Endothelial cell of hepatic sinusoid (primary cell): ENCODE measurements around the gene ZNF860.

ENCODE experiments used
- in situ Hi-C: cut with HindIII; loops from 2 replicates; pipeline ENCODE4 v1.10.0; 2017; ENCODE audit warnings: low sequenced_read_pairs

The ZNF860 gene

GRCh38 chr3:31981206-31982181, at the start of gene ZNF860, which contains the start of gene OSBPL10:
Gene ZNF860, plus strand, starts transcription at chr3:31981750. Its CDS starts 7,330 bp downstream, at chr3:31989080.
Gene OSBPL10, minus strand, starts transcription at chr3:31981262. Its CDS starts 83 bp downstream, at chr3:31981179.
- in situ Hi-C loops, result no loop called here

GRCh38 chr3:31932990-31933389, 48.6 kb upstream of the ZNF860 start:
- in situ Hi-C loops, result no loop called here

GRCh38 chr3:31934018-31934417, 47.5 kb upstream of the ZNF860 start:
- in situ Hi-C loops, result no loop called here

GRCh38 chr3:31934866-31935265, 46.7 kb upstream of the ZNF860 start:
- in situ Hi-C loops, result no loop called here

GRCh38 chr3:31936420-31937060, 45.0 kb upstream of the ZNF860 start:
- in situ Hi-C loops, result no loop called here

- in situ Hi-C loops, result no loop called here
Observed at GRCh38 chr3:31937225-31937624, 44.3 kb upstream of the ZNF860 start.

GRCh38 chr3:31942446-31942845, 39.1 kb upstream of the ZNF860 start:
- in situ Hi-C loops, result no loop called here

GRCh38 chr3:31943041-31943440, 38.5 kb upstream of the ZNF860 start:
- in situ Hi-C loops, result no loop called here

- in situ Hi-C loops, result no loop called here
Observed at GRCh38 chr3:31945738-31946052, 35.9 kb upstream of the ZNF860 start.

GRCh38 chr3:31946484-31947081, 35.0 kb upstream of the ZNF860 start:
- in situ Hi-C loops, result no loop called here

GRCh38 chr3:31947162-31947561, 34.4 kb upstream of the ZNF860 start:
- in situ Hi-C loops, result no loop called here

GRCh38 chr3:31947671-31948091, 33.9 kb upstream of the ZNF860 start:
- in situ Hi-C loops, result no loop called here

- in situ Hi-C loops, result no loop called here
Observed at GRCh38 chr3:31948280-31948679, 33.3 kb upstream of the ZNF860 start.

- in situ Hi-C loops, result loop anchor here (5.0 kb wide), 1 partner anchor 40 kb away; no protein-coding TSS in a partner anchor
Observed at GRCh38 chr3:31952205-31952604, 29.3 kb upstream of the ZNF860 start.

- in situ Hi-C loops, result loop anchor here (5.0 kb wide), 1 partner anchor 41 kb away; no protein-coding TSS in a partner anchor
Observed at GRCh38 chr3:31953091-31953490, 28.5 kb upstream of the ZNF860 start.

GRCh38 chr3:31953636-31954035, 27.9 kb upstream of the ZNF860 start:
- in situ Hi-C loops, result loop anchor here (5.0 kb wide), 1 partner anchor 41 kb away; no protein-coding TSS in a partner anchor

- in situ Hi-C loops, result no loop called here
Observed at GRCh38 chr3:31955581-31955980, 26.0 kb upstream of the ZNF860 start.

GRCh38 chr3:31957106-31957505, 24.4 kb upstream of the ZNF860 start:
- in situ Hi-C loops, result no loop called here

GRCh38 chr3:31958701-31959152, 22.8 kb upstream of the ZNF860 start:
- in situ Hi-C loops, result no loop called here

GRCh38 chr3:31959251-31959650, 22.3 kb upstream of the ZNF860 start:
- in situ Hi-C loops, result no loop called here
